K562 (cell line): ENCODE results near the gene CEP192. TPM values are rescaled to one million over a fixed set of nuclear protein-coding genes. Genes with fewer than 3 reads are reported as not detected.
A peak's percentile ranks its signal among the peaks of the same experiment; 100 is the strongest.

Experiments used
- CTBP1 ChIP-seq: fragments of 450-650 bp; IDR thresholded peaks from 2 replicates; pipeline ENCODE4 v1.6.1; 2016; ENCODE audit warnings: borderline replicate concordance
- NCOA4 ChIP-seq: fragments of 450-650 bp; IDR thresholded peaks from 2 replicates; pipeline ENCODE4 v1.6.1; 2018; ENCODE audit warnings: mild to moderate bottlenecking; ENCODE audit not compliant: partially characterized antibody
- NELFE ChIP-seq: IDR thresholded peaks from 2 replicates; pipeline ENCODE4 v1.6.1; 2011; ENCODE audit warnings: mild to moderate bottlenecking; ENCODE audit not compliant: insufficient read depth, insufficient read length
- ZNF12 ChIP-seq: sonication (generic); formaldehyde crosslinking; IDR thresholded peaks from 2 replicates; pipeline ENCODE4 v1.4.0; 2020; ENCODE audit warnings: mild to moderate bottlenecking, missing genetic modification reagents
- ZNF282 ChIP-seq: sonication (generic); formaldehyde crosslinking; IDR thresholded peaks from 2 replicates; pipeline ENCODE4 v1.8.1; 2023; ENCODE audit warnings: missing genetic modification reagents
- ZNF431 ChIP-seq: sonication (generic); formaldehyde crosslinking; IDR thresholded peaks from 2 replicates; pipeline ENCODE4 v1.8.0; 2022; ENCODE audit warnings: mild to moderate bottlenecking, missing genetic modification reagents
- ZNF766 ChIP-seq: fragments of 200-800 bp; sonication (Bioruptor generic); conservative IDR thresholded peaks from 2 replicates; pipeline ENCODE4 v1.6.1; 2016; ENCODE audit warnings: missing genetic modification characterization, missing compliant biosample characterization
- ZNF830 ChIP-seq: fragments of 250-450 bp; sonication (Bioruptor Pico); IDR thresholded peaks from 2 replicates; pipeline ENCODE4 v1.5.0; 2021; ENCODE audit warnings: mild to moderate bottlenecking
- polyA plus RNA-seq, 8 experiments: library from polyadenylated mRNA; depleted of rRNA in 4 of 8; stranded (reverse) in 5 of 8; unstranded in 3 of 8; fragments of >200 nt; fragmentation: Nextera tagmentation in 2 of 8; fragmentation: Illumina TruSeq in 1 of 8; extraction: Ambion mirVana in 2 of 8; extraction: Trizol in 1 of 8; gene quantifications; 2 replicates each; pipeline versions ENCODE4 v1.2.1 to v1.2.3, GENCODE V29; 2011 to 2014; ENCODE audit warnings: inconsistent platforms in 1 of 8, missing spikeins in 1 of 8
- total RNA-seq, 7 experiments: library from RNA; depleted of rRNA in 6 of 7; stranded (reverse); fragments of >200 nt in 6 of 7; fragmentation: Illumina TruSeq in 2 of 7; extraction: Trizol in 2 of 7; gene quantifications; 2 replicates each; pipeline versions ENCODE4 v1.2.1 to v1.2.3, GENCODE V29; 2011 to 2021; ENCODE audit warnings: low replicate concordance in 1 of 7
- TF ChIP-seq, protein P1 (sequence below): fragments of 450-650 bp; IDR thresholded peaks from 2 replicates; pipeline ENCODE4 v1.6.1; 2016; ENCODE audit warnings: low read depth
- TF ChIP-seq, protein P2 (sequence below): sonication (generic); formaldehyde crosslinking; IDR thresholded peaks from 2 replicates; pipeline ENCODE4 v1.4.0; 2020; ENCODE audit warnings: mild to moderate bottlenecking, missing genetic modification reagents
- TF ChIP-seq, protein P3 (sequence below): IDR thresholded peaks from 2 replicates; pipeline ENCODE4 v1.6.1; 2011; ENCODE audit not compliant: insufficient read length; ENCODE audit errors: extremely low read depth
- TF ChIP-seq, protein P4 (sequence below): IDR thresholded peaks from 3 replicates; pipeline ENCODE4 v1.6.1; 2011; ENCODE audit warnings: borderline replicate concordance, mild to moderate bottlenecking; ENCODE audit not compliant: insufficient read length, insufficient read depth
- TF ChIP-seq, protein P5 (sequence below): fragments of 450-650 bp; conservative IDR thresholded peaks from 2 replicates; pipeline ENCODE4 v1.6.1; 2016; ENCODE audit warnings: missing genetic modification characterization, low read depth, mild to moderate bottlenecking, control low read depth, missing compliant biosample characterization

The CEP192 gene
- total and polyA plus RNA-seq, 9 of the 15 experiments (the other 6 are each of a cell fraction or from before 2014, with no cell fraction given): 14.4 to 54.4 (median 35.8) TPM

DNA sequence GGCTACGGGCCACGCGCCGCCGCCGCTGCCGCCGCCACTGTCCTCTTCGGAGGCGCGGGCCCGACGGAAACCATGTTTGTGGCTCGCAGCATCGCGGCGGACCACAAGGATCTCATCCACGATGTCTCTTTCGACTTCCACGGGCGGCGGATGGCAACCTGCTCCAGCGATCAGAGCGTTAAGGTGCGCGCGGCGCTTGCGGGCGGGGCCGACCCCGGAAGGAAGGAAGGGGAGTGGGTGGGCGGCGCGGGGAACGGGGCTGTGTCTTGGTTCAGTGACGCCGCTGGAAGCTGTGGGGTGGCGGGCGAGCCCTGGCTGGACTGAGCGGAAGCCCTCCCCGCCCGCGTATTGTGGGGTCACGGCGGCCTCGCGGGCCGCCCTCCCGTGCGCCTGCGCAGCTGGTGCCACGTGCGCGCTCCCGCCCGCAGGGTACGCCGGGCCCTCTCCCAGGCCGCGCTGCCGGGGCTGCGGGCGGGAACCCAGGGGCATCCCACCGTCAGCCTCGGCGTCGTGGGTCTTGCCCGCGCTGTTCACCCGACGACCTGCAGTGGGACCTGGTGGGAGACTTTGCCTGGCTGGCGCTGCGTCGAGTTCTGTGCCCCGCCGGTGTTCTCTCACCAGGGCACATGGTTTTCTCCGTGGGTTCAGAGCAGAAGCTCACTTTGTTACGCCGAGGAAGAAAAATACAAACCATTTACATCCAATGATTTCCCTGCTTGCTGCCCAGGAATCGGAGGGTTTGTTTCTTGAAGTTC, 42.9 kb upstream of the CEP192 start (continued):
- TF ChIP-seq, protein P1, sequence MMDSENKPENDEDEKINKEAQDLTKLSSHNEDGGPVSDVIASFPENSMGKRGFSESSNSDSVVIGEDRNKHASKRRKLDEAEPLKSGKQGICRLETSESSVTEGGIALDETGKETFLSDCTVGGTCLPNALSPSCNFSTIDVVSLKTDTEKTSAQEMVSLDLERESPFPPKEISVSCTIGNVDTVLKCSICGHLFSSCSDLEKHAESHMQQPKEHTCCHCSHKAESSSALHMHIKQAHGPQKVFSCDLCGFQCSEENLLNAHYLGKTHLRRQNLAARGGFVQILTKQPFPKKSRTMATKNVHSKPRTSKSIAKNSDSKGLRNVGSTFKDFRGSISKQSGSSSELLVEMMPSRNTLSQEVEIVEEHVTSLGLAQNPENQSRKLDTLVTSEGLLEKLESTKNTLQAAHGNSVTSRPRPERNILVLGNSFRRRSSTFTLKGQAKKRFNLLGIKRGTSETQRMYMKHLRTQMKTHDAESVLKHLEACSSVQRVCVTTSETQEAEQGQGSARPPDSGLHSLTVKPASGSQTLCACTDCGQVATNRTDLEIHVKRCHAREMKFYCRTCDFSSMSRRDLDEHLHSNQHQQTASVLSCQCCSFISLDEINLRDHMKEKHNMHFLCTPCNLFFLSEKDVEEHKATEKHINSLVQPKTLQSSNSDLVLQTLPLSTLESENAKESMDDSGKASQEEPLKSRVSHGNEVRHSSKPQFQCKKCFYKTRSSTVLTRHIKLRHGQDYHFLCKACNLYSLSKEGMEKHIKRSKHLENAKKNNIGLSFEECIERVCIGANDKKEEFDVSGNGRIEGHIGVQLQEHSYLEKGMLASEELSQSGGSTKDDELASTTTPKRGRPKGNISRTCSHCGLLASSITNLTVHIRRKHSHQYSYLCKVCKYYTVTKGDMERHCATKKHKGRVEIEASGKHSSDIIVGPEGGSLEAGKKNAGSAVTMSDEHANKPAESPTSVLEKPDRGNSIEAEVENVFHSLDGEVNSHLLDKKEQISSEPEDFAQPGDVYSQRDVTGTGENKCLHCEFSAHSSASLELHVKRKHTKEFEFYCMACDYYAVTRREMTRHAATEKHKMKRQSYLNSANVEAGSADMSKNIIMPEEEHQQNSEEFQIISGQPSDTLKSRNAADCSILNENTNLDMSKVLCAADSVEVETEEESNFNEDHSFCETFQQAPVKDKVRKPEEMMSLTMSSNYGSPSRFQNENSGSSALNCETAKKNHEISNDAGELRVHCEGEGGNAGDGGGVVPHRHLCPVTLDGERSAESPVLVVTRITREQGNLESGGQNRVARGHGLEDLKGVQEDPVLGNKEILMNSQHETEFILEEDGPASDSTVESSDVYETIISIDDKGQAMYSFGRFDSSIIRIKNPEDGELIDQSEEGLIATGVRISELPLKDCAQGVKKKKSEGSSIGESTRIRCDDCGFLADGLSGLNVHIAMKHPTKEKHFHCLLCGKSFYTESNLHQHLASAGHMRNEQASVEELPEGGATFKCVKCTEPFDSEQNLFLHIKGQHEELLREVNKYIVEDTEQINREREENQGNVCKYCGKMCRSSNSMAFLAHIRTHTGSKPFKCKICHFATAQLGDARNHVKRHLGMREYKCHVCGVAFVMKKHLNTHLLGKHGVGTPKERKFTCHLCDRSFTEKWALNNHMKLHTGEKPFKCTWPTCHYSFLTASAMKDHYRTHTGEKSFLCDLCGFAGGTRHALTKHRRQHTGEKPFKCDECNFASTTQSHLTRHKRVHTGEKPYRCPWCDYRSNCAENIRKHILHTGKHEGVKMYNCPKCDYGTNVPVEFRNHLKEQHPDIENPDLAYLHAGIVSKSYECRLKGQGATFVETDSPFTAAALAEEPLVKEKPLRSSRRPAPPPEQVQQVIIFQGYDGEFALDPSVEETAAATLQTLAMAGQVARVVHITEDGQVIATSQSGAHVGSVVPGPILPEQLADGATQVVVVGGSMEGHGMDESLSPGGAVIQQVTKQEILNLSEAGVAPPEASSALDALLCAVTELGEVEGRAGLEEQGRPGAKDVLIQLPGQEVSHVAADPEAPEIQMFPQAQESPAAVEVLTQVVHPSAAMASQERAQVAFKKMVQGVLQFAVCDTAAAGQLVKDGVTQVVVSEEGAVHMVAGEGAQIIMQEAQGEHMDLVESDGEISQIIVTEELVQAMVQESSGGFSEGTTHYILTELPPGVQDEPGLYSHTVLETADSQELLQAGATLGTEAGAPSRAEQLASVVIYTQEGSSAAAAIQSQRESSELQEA: no peak
- no peak for TF ChIP-seq NELFE
- TF ChIP-seq, protein P2, sequence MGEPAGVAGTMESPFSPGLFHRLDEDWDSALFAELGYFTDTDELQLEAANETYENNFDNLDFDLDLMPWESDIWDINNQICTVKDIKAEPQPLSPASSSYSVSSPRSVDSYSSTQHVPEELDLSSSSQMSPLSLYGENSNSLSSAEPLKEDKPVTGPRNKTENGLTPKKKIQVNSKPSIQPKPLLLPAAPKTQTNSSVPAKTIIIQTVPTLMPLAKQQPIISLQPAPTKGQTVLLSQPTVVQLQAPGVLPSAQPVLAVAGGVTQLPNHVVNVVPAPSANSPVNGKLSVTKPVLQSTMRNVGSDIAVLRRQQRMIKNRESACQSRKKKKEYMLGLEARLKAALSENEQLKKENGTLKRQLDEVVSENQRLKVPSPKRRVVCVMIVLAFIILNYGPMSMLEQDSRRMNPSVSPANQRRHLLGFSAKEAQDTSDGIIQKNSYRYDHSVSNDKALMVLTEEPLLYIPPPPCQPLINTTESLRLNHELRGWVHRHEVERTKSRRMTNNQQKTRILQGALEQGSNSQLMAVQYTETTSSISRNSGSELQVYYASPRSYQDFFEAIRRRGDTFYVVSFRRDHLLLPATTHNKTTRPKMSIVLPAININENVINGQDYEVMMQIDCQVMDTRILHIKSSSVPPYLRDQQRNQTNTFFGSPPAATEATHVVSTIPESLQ: peak; percentile 65; the same call in 1 of the 2 replicates
- peak; percentile 88 for TF ChIP-seq ZNF431 (CRISPR knock-in tag)
- TF ChIP-seq NCOA4: no peak
- TF ChIP-seq, protein P3, sequence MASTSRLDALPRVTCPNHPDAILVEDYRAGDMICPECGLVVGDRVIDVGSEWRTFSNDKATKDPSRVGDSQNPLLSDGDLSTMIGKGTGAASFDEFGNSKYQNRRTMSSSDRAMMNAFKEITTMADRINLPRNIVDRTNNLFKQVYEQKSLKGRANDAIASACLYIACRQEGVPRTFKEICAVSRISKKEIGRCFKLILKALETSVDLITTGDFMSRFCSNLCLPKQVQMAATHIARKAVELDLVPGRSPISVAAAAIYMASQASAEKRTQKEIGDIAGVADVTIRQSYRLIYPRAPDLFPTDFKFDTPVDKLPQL: no peak
- TF ChIP-seq, protein P4, sequence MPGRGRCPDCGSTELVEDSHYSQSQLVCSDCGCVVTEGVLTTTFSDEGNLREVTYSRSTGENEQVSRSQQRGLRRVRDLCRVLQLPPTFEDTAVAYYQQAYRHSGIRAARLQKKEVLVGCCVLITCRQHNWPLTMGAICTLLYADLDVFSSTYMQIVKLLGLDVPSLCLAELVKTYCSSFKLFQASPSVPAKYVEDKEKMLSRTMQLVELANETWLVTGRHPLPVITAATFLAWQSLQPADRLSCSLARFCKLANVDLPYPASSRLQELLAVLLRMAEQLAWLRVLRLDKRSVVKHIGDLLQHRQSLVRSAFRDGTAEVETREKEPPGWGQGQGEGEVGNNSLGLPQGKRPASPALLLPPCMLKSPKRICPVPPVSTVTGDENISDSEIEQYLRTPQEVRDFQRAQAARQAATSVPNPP: no peak
- TF ChIP-seq ZNF282 (CRISPR knock-in tag): peak; percentile 92; the same call in 1 of the 2 replicates
- TF ChIP-seq ZNF830 (CRISPR knock-in tag): no peak
- TF ChIP-seq, protein P5, sequence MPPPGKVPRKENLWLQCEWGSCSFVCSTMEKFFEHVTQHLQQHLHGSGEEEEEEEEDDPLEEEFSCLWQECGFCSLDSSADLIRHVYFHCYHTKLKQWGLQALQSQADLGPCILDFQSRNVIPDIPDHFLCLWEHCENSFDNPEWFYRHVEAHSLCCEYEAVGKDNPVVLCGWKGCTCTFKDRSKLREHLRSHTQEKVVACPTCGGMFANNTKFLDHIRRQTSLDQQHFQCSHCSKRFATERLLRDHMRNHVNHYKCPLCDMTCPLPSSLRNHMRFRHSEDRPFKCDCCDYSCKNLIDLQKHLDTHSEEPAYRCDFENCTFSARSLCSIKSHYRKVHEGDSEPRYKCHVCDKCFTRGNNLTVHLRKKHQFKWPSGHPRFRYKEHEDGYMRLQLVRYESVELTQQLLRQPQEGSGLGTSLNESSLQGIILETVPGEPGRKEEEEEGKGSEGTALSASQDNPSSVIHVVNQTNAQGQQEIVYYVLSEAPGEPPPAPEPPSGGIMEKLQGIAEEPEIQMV (tag): peak; percentile 92
- 0 out of 2 replicates have a peak, but pooled peaks have one; percentile 59 for TF ChIP-seq ZNF766
- peak; percentile 79; the same call in 1 of the 2 replicates for TF ChIP-seq ZNF12
- peak; percentile 79 for TF ChIP-seq CTBP1
